ENCODE data around the gene KLF8.
A peak's percentile ranks its signal among the peaks of the same experiment; 100 is the strongest.

KLF8 gene

GRCh38 chrX:56268888-56269287 is 36.7 kb downstream of the KLF8 start:
- H3K4me3 ChIP-seq (ENCODE audit: low read length), result no peak overlapping the region
- TF ChIP-seq CTCF (conservative IDR thresholded peaks at IDR 0.05; ENCODE audit: low read length), result no peak
- no peak for DNase-seq (ENCODE audit: low read depth)

GRCh38 chrX:56278692-56279091 is 46.5 kb downstream of the KLF8 start:
- no peak for DNase-seq (ENCODE audit: low read depth)
- TF ChIP-seq CTCF (conservative IDR thresholded peaks at IDR 0.05; ENCODE audit: low read length), result no peak
- no peak overlapping the region for H3K4me3 ChIP-seq (ENCODE audit: low read length)

- H3K4me3 ChIP-seq (ENCODE audit: low read length), result no peak overlapping the region
- DNase-seq (ENCODE audit: low read depth), result no peak
- TF ChIP-seq CTCF (conservative IDR thresholded peaks at IDR 0.05; ENCODE audit: low read length), result no peak
Observed at GRCh38 chrX:56279863-56280262, 47.7 kb downstream of the KLF8 start.

GRCh38 chrX:56281789-56282188 is 49.6 kb downstream of the KLF8 start:
- DNase-seq (ENCODE audit: low read depth), result peak; percentile 13
- H3K4me3 ChIP-seq (ENCODE audit: low read length), result no peak overlapping the region
- TF ChIP-seq CTCF (conservative IDR thresholded peaks at IDR 0.05; ENCODE audit: low read length), result peak; percentile 47

- no peak for DNase-seq (ENCODE audit: low read depth)
- no peak for TF ChIP-seq CTCF (conservative IDR thresholded peaks at IDR 0.05; ENCODE audit: low read length)
- H3K4me3 ChIP-seq (ENCODE audit: low read length), result no peak overlapping the region
Observed at GRCh38 chrX:56284269-56284668, 52.1 kb downstream of the KLF8 start.

GRCh38 chrX:56288608-56289007 is 56.5 kb downstream of the KLF8 start:
- no peak for TF ChIP-seq CTCF (conservative IDR thresholded peaks at IDR 0.05; ENCODE audit: low read length)
- no peak for DNase-seq (ENCODE audit: low read depth)
- H3K4me3 ChIP-seq (ENCODE audit: low read length), result no peak overlapping the region

GRCh38 chrX:56289449-56289848 is 57.3 kb downstream of the KLF8 start:
- TF ChIP-seq CTCF (conservative IDR thresholded peaks at IDR 0.05; ENCODE audit: low read length), result no peak
- H3K4me3 ChIP-seq (ENCODE audit: low read length), result no peak overlapping the region
- no peak for DNase-seq (ENCODE audit: low read depth)

Data from AG10803 (cell line).